NCI-H2107 treated with DMSO at 0.1 percent for 48 hours (cell line): ENCODE measurements around the gene MAPK10.

Experiments
- DNase-seq: peaks from one replicate; lab custom pipeline; 2025; ENCODE audit not compliant: unreplicated experiment; lab: John Stamatoyannopoulos, UW

The MAPK10 gene

DNA sequence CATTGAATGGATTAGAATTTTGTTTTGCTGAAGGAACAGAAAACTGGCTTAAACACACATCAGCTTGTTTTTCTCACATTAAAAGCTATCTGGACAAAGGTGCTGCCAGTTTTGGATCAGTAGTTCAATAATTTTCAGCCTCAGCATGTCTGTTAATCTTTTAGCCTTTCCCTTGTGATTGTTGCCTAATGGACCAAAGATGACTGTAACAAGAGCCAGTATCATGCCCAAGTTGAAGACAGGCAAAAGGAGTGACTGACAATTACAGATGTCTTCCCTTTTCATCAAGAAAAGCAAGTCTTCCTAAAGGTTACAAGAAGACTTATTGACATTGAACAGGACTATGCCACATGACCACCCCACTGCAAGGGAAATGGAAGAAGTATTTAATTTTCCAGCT lies 419.7 kb downstream of the MAPK10 start:
- DNase-seq: no peak
